GM19240 (cell line): Measurements from ENCODE around the gene NDUFB5.

Source experiments
- DNase-seq: peaks from one replicate; pipeline ENCODE4 v3.0.0; 2011; ENCODE audit warnings: low spot score; ENCODE audit not compliant: insufficient read length

NDUFB5 gene

GRCh38 chr3:179676081-179676480 lies 71.5 kb downstream of the NDUFB5 start:
- DNase-seq: no peak
